ENCODE data around the gene KRT15. TPM values are rescaled to one million over a fixed set of nuclear protein-coding genes. Genes with fewer than 3 reads are reported as not detected.

KRT15 gene
- not detected for polyA plus RNA-seq (2013)

DNA sequence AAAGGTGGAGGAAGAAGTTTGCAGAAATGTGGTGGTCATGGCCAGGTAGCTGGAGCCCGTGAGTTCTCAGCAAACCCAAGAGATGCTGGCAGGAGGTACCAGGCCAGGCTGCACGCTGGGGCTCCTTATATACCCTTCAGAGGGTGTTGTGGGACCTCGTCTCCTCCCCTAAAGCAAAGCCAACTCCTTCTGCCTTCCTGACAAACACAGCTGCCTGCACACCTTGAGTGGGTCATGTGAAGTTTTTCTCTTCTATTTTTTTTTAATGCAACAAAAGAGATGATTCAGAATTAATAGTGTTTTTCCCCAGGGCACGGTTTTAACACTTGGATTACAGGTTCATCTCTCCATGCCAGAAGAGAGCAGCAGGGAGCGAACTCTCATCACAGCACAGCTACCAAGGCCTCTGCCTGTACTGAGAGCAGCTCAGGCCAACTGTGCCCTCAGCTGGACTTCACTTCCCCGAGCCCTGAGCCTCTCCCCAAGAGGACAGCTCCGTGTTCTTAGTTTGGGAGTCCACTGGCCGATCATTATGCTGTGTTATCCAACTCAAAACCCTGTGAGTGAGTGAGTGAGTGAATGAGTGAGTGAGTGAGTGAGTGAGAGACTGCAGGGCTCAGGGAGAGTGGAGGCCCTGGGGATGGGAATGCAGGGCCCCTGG, at the start of gene KRT15:
Gene KRT15, minus strand, starts transcription at position 102 of the 661 bp plus-strand sequence. Its CDS starts 63 bp downstream, at position 39.
- Histone ChIP-seq H3K27me3 (replicated peaks in 2 of 5; ENCODE audit: control insufficient read depth in 4 of 5, insufficient read depth in 5 of 5, low read length in 4 of 5) (peaks cover 0 to 5% (median 2%) of the 10 kb centered on the region in 5 experiments), H3K4me3 (ENCODE audit: control insufficient read depth in 1 of 7, extremely low read depth in 1 of 7, insufficient read depth in 4 of 7, low read depth in 2 of 7, low read length in 6 of 7) (no peak within 1 kb of the TSS), H3K9me3 (ENCODE audit: control extremely low read depth in 1 of 5, control insufficient read depth in 4 of 5, insufficient read depth in 2 of 5, low read depth in 1 of 5, low read length in 4 of 5) (no peaks in the 10 kb centered on the region), H3K4me1 (ENCODE audit: control extremely low read depth in 1 of 4, control insufficient read depth in 4 of 4, insufficient read depth in 4 of 4, low read length in 3 of 4) (peaks cover 0 to 7% (median 0%) of the 10 kb centered on the region in 4 experiments), H3K27ac (ENCODE audit: insufficient read depth in 1 of 2, low read depth in 1 of 2, low read length in 2 of 2, poor library complexity in 1 of 2, severe bottlenecking in 2 of 2) (no peak within 1 kb of the TSS), H3K36me3 (ENCODE audit: control insufficient read depth in 4 of 4, insufficient read depth in 4 of 4, low read length in 3 of 4) (no peaks in the 10 kb centered on the region)
- DNase-seq: no peak
- ChIA-PET CTCF (interaction anchor here (1.3 kb wide), 1 partner anchor 666 kb away, joined by 3 read pairs; no protein-coding TSS in a partner anchor), POLR2A (no interaction called here)
- 98% methylated on average over 7 of the region's 8 CpGs for WGBS (ENCODE audit: insufficient coverage)

DNA sequence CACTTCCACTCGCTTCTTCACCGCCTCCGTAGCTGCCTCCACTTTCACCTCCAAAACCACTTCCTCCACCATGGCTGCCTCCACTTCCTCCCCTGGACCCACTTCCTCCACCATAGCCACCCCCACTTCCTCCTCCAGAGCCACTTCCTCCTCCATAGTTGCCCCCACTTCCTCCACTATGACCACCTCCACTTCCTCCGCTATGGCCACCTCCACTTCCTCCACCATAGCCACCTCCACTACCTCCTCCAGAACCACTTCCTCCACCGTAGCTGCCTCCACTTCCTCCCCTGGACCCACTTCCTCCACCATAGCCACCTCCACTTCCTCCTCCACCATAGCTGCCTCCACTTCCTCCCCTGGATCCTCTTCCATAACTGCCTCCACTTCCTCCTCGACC, 48.6 kb upstream of the KRT15 start:
- Histone ChIP-seq H3K27ac (ENCODE audit: insufficient read depth in 1 of 2, low read depth in 1 of 2, low read length in 2 of 2, poor library complexity in 1 of 2, severe bottlenecking in 2 of 2) (no peak overlapping the region), H3K36me3 (ENCODE audit: control insufficient read depth in 4 of 4, insufficient read depth in 4 of 4, low read length in 3 of 4) (no peaks in the 10 kb centered on the region), H3K9me3 (ENCODE audit: control extremely low read depth in 1 of 5, control insufficient read depth in 4 of 5, insufficient read depth in 2 of 5, low read depth in 1 of 5, low read length in 4 of 5) (peaks cover 0 to 4% (median 0%) of the 10 kb centered on the region in 5 experiments), H3K4me1 (ENCODE audit: control extremely low read depth in 1 of 4, control insufficient read depth in 4 of 4, insufficient read depth in 4 of 4, low read length in 3 of 4) (no peaks in the 10 kb centered on the region), H3K27me3 (replicated peaks in 2 of 5; ENCODE audit: control insufficient read depth in 4 of 5, insufficient read depth in 5 of 5, low read length in 4 of 5) (peaks cover 0 to 25% (median 9%) of the 10 kb centered on the region in 5 experiments), H3K4me3 (ENCODE audit: control insufficient read depth in 1 of 7, extremely low read depth in 1 of 7, insufficient read depth in 4 of 7, low read depth in 2 of 7, low read length in 6 of 7) (no peak overlapping the region)
- POLR2A ChIA-PET: no interaction called here
- WGBS (ENCODE audit: insufficient coverage): 51% methylated on average over 5 of the region's 6 CpGs
- CTCF ChIA-PET: interaction anchor here (0.7 to 7.6 kb wide), 2 partner anchors 18 to 56 kb away, joined by 3 to 31 read pairs; no protein-coding TSS in a partner anchor
- DNase-seq: no peak

DNA sequence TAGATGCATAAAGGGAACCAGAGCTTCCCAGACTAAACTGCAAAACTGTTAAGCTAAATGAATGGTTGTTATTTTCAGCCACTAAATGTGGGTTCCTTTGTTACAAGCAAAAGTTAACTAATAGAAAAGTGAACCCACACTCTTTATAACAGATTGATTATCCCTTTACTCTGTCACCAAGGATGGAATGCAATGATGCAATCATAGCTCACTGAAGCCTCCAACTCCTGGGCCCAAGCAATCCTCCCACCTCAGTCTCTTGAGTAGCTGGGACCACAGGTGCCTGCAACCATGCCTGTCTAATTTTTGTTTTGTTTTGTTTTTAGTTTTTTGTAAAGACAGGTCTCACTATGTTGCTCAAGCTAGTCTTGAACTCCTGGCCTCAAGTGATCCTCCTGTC, 46.6 kb upstream of the KRT15 start:
- no peak overlapping the region for H3K27ac ChIP-seq (ENCODE audit: insufficient read depth in 1 of 2, low read depth in 1 of 2, low read length in 2 of 2, poor library complexity in 1 of 2, severe bottlenecking in 2 of 2)
- no peaks in the 10 kb centered on the region for H3K4me1 ChIP-seq (ENCODE audit: control extremely low read depth in 1 of 4, control insufficient read depth in 4 of 4, insufficient read depth in 4 of 4, low read length in 3 of 4)
- no peak overlapping the region for H3K4me3 ChIP-seq (ENCODE audit: control insufficient read depth in 1 of 7, extremely low read depth in 1 of 7, insufficient read depth in 4 of 7, low read depth in 2 of 7, low read length in 6 of 7)
- no peak for DNase-seq
- POLR2A ChIA-PET: no interaction called here
- peaks cover 0 to 4% (median 0%) of the 10 kb centered on the region in 5 experiments for H3K9me3 ChIP-seq (ENCODE audit: control extremely low read depth in 1 of 5, control insufficient read depth in 4 of 5, insufficient read depth in 2 of 5, low read depth in 1 of 5, low read length in 4 of 5)
- CTCF ChIA-PET: interaction anchor here (1.1 to 2.3 kb wide), 4 partner anchors 17 to 93 kb away, joined by 3 to 14 read pairs (median 5); no protein-coding TSS in a partner anchor
- H3K27me3 ChIP-seq (replicated peaks in 2 of 5; ENCODE audit: control insufficient read depth in 4 of 5, insufficient read depth in 5 of 5, low read length in 4 of 5): peaks cover 0 to 15% (median 9%) of the 10 kb centered on the region in 5 experiments
- no peaks in the 10 kb centered on the region for H3K36me3 ChIP-seq (ENCODE audit: control insufficient read depth in 4 of 4, insufficient read depth in 4 of 4, low read length in 3 of 4)

DNA sequence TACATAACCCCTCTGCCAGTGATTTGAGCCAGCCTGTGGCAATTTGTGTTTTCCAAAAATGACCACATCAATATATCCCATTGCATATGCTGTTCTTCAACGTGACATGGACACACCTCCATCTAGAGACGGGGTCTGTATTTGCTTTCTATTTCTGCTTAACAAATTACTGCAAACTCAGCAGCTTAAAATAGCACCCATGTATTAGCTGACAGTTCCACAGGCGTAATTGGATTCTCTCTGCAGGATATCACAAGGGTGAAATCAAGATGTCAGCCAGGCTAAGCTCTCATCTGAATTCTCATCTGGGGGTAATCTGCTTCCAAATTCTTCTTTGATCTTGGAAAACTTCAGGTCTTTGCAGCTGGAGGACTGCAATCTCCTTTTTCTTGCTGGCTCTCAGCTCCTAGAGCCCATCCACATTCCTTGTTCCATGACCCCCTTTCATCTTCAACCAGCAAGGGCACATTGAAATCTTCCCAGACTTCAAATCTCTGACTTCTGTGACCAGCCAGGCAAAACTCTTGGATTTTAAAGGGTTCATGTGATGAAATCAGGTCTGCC, 45.0 kb upstream of the KRT15 start:
- Histone ChIP-seq H3K27me3 (replicated peaks in 2 of 5; ENCODE audit: control insufficient read depth in 4 of 5, insufficient read depth in 5 of 5, low read length in 4 of 5) (peaks cover 2 to 15% (median 10%) of the 10 kb centered on the region in 5 experiments), H3K36me3 (ENCODE audit: control insufficient read depth in 4 of 4, insufficient read depth in 4 of 4, low read length in 3 of 4) (no peaks in the 10 kb centered on the region), H3K27ac (ENCODE audit: insufficient read depth in 1 of 2, low read depth in 1 of 2, low read length in 2 of 2, poor library complexity in 1 of 2, severe bottlenecking in 2 of 2) (no peak overlapping the region), H3K4me1 (ENCODE audit: control extremely low read depth in 1 of 4, control insufficient read depth in 4 of 4, insufficient read depth in 4 of 4, low read length in 3 of 4) (no peaks in the 10 kb centered on the region), H3K4me3 (ENCODE audit: control insufficient read depth in 1 of 7, extremely low read depth in 1 of 7, insufficient read depth in 4 of 7, low read depth in 2 of 7, low read length in 6 of 7) (no peak overlapping the region), H3K9me3 (ENCODE audit: control extremely low read depth in 1 of 5, control insufficient read depth in 4 of 5, insufficient read depth in 2 of 5, low read depth in 1 of 5, low read length in 4 of 5) (peaks cover 0 to 4% (median 0%) of the 10 kb centered on the region in 5 experiments)
- DNase-seq: no peak
- POLR2A ChIA-PET: no interaction called here
- 84% methylated on average over 3 of the region's 3 CpGs for WGBS (ENCODE audit: insufficient coverage)
- CTCF ChIA-PET: no interaction called here

DNA sequence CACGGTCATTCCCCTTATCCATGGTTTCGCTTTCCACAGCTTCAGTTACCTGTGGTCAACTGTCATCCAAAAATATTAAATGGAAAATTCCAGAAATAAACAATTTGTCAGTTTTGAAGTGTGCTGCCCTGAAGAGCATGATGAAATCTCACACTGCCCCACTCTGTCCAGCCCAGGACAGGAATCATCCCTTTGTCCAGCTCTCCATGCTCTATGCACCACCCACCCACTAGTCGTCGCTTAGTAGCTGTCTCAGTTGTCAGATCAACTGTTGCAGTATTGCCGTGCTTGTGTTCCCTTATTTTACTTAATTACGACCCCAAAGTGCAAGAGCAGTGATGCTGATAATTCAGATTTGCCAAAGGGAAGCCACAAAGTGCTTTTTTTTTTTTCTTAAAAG, 42.9 kb upstream of the KRT15 start:
- no peaks in the 10 kb centered on the region for H3K9me3 ChIP-seq (ENCODE audit: control extremely low read depth in 1 of 5, control insufficient read depth in 4 of 5, insufficient read depth in 2 of 5, low read depth in 1 of 5, low read length in 4 of 5)
- peaks cover 4 to 14% (median 9%) of the 10 kb centered on the region in 5 experiments for H3K27me3 ChIP-seq (replicated peaks in 2 of 5; ENCODE audit: control insufficient read depth in 4 of 5, insufficient read depth in 5 of 5, low read length in 4 of 5)
- H3K36me3 ChIP-seq (ENCODE audit: control insufficient read depth in 4 of 4, insufficient read depth in 4 of 4, low read length in 3 of 4): no peaks in the 10 kb centered on the region
- H3K4me1 ChIP-seq (ENCODE audit: control extremely low read depth in 1 of 4, control insufficient read depth in 4 of 4, insufficient read depth in 4 of 4, low read length in 3 of 4): no peaks in the 10 kb centered on the region
- no peak overlapping the region for H3K4me3 ChIP-seq (ENCODE audit: control insufficient read depth in 1 of 7, extremely low read depth in 1 of 7, insufficient read depth in 4 of 7, low read depth in 2 of 7, low read length in 6 of 7)
- POLR2A ChIA-PET: no interaction called here
- CTCF ChIA-PET: no interaction called here
- 93% methylated on average over 6 of the region's 6 CpGs for WGBS (ENCODE audit: insufficient coverage)
- no peak overlapping the region for H3K27ac ChIP-seq (ENCODE audit: insufficient read depth in 1 of 2, low read depth in 1 of 2, low read length in 2 of 2, poor library complexity in 1 of 2, severe bottlenecking in 2 of 2)
- DNase-seq: no peak

DNA sequence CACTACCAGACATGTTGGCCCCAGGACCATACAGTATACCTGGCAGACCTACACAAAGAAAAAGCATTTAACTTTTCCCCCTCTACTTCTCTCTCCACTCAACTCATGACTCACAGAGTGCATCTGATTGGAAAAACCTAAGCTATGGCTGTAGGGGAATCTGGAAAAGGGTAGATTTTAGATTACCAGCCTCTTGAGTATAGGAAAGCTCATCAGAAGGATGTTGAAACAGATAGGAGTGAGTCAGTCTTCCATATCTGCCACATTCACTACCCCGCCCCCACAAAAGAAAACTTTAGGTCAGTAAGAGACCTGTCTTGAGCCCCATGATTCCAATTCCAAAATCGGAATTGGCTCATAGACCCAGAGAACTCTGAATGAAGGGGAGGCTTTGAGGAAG, 40.9 kb upstream of the KRT15 start:
- H3K27ac ChIP-seq (ENCODE audit: insufficient read depth in 1 of 2, low read depth in 1 of 2, low read length in 2 of 2, poor library complexity in 1 of 2, severe bottlenecking in 2 of 2): no peak overlapping the region
- H3K27me3 ChIP-seq (replicated peaks in 2 of 5; ENCODE audit: control insufficient read depth in 4 of 5, insufficient read depth in 5 of 5, low read length in 4 of 5): peaks cover 4 to 17% (median 13%) of the 10 kb centered on the region in 5 experiments
- no CpG with 5 or more reads among the region's 2 CpGs for WGBS (ENCODE audit: insufficient coverage)
- H3K36me3 ChIP-seq (ENCODE audit: control insufficient read depth in 4 of 4, insufficient read depth in 4 of 4, low read length in 3 of 4): no peaks in the 10 kb centered on the region
- no peaks in the 10 kb centered on the region for H3K4me1 ChIP-seq (ENCODE audit: control extremely low read depth in 1 of 4, control insufficient read depth in 4 of 4, insufficient read depth in 4 of 4, low read length in 3 of 4)
- no peaks in the 10 kb centered on the region for H3K9me3 ChIP-seq (ENCODE audit: control extremely low read depth in 1 of 5, control insufficient read depth in 4 of 5, insufficient read depth in 2 of 5, low read depth in 1 of 5, low read length in 4 of 5)
- no peak overlapping the region for H3K4me3 ChIP-seq (ENCODE audit: control insufficient read depth in 1 of 7, extremely low read depth in 1 of 7, insufficient read depth in 4 of 7, low read depth in 2 of 7, low read length in 6 of 7)
- ChIA-PET POLR2A (no interaction called here), CTCF (interaction anchor here (1.2 to 3.7 kb wide), 4 partner anchors 9 to 104 kb away, joined by 3 to 21 read pairs (median 3); no protein-coding TSS in a partner anchor)
- DNase-seq: no peak

DNA sequence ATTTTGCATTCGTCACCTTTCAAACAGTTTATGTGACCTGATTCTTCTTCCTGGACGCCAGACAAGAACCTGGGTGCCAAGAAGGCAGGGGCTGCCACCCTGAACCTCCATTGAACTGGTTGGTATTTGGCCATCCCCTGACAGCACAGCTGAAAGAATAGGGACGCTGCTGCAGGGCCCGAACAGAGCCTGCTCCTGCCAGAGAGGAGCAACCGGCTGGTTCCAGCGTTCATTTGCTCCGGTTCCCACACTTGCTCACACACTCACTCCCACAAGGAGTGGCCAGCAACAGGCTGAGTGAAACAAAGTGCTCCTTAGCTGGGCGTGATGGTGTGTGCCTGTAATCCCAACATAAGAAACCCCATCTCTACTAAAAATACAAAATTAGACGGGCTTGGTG, 38.2 kb upstream of the KRT15 start:
- POLR2A ChIA-PET: no interaction called here
- no peak for DNase-seq

More for the DNA sequence above, 38.2 kb upstream of the KRT15 start:
- 95% methylated on average over 8 of the region's 9 CpGs for WGBS (ENCODE audit: insufficient coverage)
- H3K36me3 ChIP-seq (ENCODE audit: control insufficient read depth in 4 of 4, insufficient read depth in 4 of 4, low read length in 3 of 4): no peaks in the 10 kb centered on the region
- H3K9me3 ChIP-seq (ENCODE audit: control extremely low read depth in 1 of 5, control insufficient read depth in 4 of 5, insufficient read depth in 2 of 5, low read depth in 1 of 5, low read length in 4 of 5): no peaks in the 10 kb centered on the region
- H3K4me1 ChIP-seq (ENCODE audit: control extremely low read depth in 1 of 4, control insufficient read depth in 4 of 4, insufficient read depth in 4 of 4, low read length in 3 of 4): no peaks in the 10 kb centered on the region
- H3K27ac ChIP-seq (ENCODE audit: insufficient read depth in 1 of 2, low read depth in 1 of 2, low read length in 2 of 2, poor library complexity in 1 of 2, severe bottlenecking in 2 of 2): no peak overlapping the region
- H3K4me3 ChIP-seq (ENCODE audit: control insufficient read depth in 1 of 7, extremely low read depth in 1 of 7, insufficient read depth in 4 of 7, low read depth in 2 of 7, low read length in 6 of 7): no peak overlapping the region
- CTCF ChIA-PET: interaction anchor here (1.1 to 3.7 kb wide), 2 partner anchors 8 to 11 kb away, joined by 3 to 21 read pairs; no protein-coding TSS in a partner anchor
- H3K27me3 ChIP-seq (replicated peaks in 2 of 5; ENCODE audit: control insufficient read depth in 4 of 5, insufficient read depth in 5 of 5, low read length in 4 of 5): peaks cover 5 to 17% (median 11%) of the 10 kb centered on the region in 5 experiments

Data from common myeloid progenitor, CD34-positive (primary cell).